ENCODE results near the gene IL1B. TPM values are rescaled to one million over a fixed set of nuclear protein-coding genes. Genes with fewer than 3 reads are reported as not detected.

IL1B gene
- total and polyA plus RNA-seq, 2 donors (not counting 3 experiments of a cell fraction or from before 2014, with no cell fraction given) = 0.25 TPM; not detected in 1

GRCh38 chr2:112827009-112827408 is 9.6 kb downstream of the IL1B start:
- dilution Hi-C loops (cut with MboI; ENCODE audit: extremely low pct_ligation_motif_present, low sequenced_read_pairs) (no loop called here), intact Hi-C loops (cut with micrococcal nuclease) (no loop called here)
- DNase-seq (ENCODE audit: low read depth, low spot score) (no peak), FAIRE-seq (no peak)
- no TSS peak for BruUV-seq (replicated peaks)
- ChIA-PET CTCF (interaction anchor here (0.8 to 1.6 kb wide), 3 partner anchors 9 to 115 kb away, joined by 3 to 5 read pairs (median 3); partner anchors contain the start of gene IL1B), POLR2A (no interaction called here)
- H2AFZ ChIP-seq (ENCODE audit: low read depth, low read length) = no peak overlapping the region
- H3K9ac ChIP-seq (replicated peaks; ENCODE audit: extremely low read depth, insufficient read depth, low read length) = no peak overlapping the region
- H3K36me3 ChIP-seq (ENCODE audit: control insufficient read depth in 2 of 2, extremely low read depth in 1 of 2, insufficient read depth in 2 of 2, low read length in 2 of 2) = no peaks in the 10 kb centered on the region
- no peaks in the 10 kb centered on the region for H4K20me1 ChIP-seq (replicated peaks; ENCODE audit: control insufficient read depth, extremely low read depth, insufficient read depth, low read length)
- H3K9me3 ChIP-seq (replicated peaks; ENCODE audit: control insufficient read depth, insufficient read depth, low read length) = no peaks in the 10 kb centered on the region
- no peaks in the 10 kb centered on the region for H3K27me3 ChIP-seq (ENCODE audit: control insufficient read depth in 2 of 2, insufficient read depth in 2 of 2, low read length in 2 of 2)
- H3K4me1 ChIP-seq (ENCODE audit: control insufficient read depth, extremely low read depth, insufficient read depth, low read length) = peaks cover 20% of the 10 kb centered on the region
- TF ChIP-seq EZH2 (IDR thresholded peaks at IDR 0.05; ENCODE audit: borderline replicate concordance, low read depth, low read length, severe bottlenecking) (no peak), POLR2A (IDR thresholded peaks at IDR 0.05; ENCODE audit: low read depth, low read length) (no peak), JUN (IDR thresholded peaks at IDR 0.05; ENCODE audit: borderline replicate concordance, insufficient read depth, insufficient read length, low read depth) (no peak), POLR2AphosphoS5 (IDR thresholded peaks at IDR 0.05; ENCODE audit: insufficient read depth, low read depth, low read length) (no peak), MAX (IDR thresholded peaks at IDR 0.05; ENCODE audit: insufficient read depth, insufficient read length) (no peak), CTCF (IDR thresholded peaks at IDR 0.05; ENCODE audit: extremely low read depth in 1 of 2, insufficient read depth in 1 of 2, low read depth in 1 of 2, low read length in 2 of 2) (no peak), MYC (IDR thresholded peaks at IDR 0.05; ENCODE audit: low read depth, low read length) (no peak), FOS (IDR thresholded peaks at IDR 0.05; ENCODE audit: borderline replicate concordance, insufficient read depth, low read length) (no peak)
- no peaks in the 10 kb centered on the region for H3K9me1 ChIP-seq (replicated peaks; ENCODE audit: control insufficient read depth, extremely low read depth, insufficient read depth, low read length)
- H3K4me2 ChIP-seq (ENCODE audit: insufficient read depth, low read length) = no peak overlapping the region
- no peak overlapping the region for H3K27ac ChIP-seq (ENCODE audit: insufficient read depth, low read depth, low read length)
- no peaks in the 10 kb centered on the region for H3K79me2 ChIP-seq (ENCODE audit: control insufficient read depth, insufficient read depth, low read length)
- H3K4me3 ChIP-seq (replicated peaks in 1 of 3; ENCODE audit: insufficient read depth in 1 of 3, low read depth in 1 of 3, low read length in 3 of 3) = no peak overlapping the region
